SK-N-SH (cell line): ENCODE results near the gene ELMO1. TPM values are rescaled to one million over a fixed set of nuclear protein-coding genes. Genes with fewer than 3 reads are reported as not detected.

Source experiments
- CTCF ChIA-PET: fragments of 300-600, 350-600 bp; formaldehyde crosslinking; extraction: SDS; loops from one replicate; lab custom pipeline; 2021; lab: Yijun Ruan, JAX
- POLR2A ChIA-PET: fragments of 350-600 bp; sonication (Branson Sonifier 250); formaldehyde crosslinking; extraction: SDS; loops from one replicate; lab custom pipeline; 2020; ENCODE audit warnings: antibody characterized with exemption, inconsistent platforms; lab: Yijun Ruan, JAX
- DNase-seq: peaks from one replicate; pipeline ENCODE4 v3.0.0; 2012
- H2AFZ ChIP-seq: fragments of 200-600 bp; sonication (generic); 2 replicates; pipeline ENCODE4 v1.8.1; 2016; ENCODE audit warnings: antibody characterized with exemption, mild to moderate bottlenecking, low read depth
- H3F3A ChIP-seq: fragments of 200-600 bp; sonication (generic); replicated peaks from 2 replicates; pipeline ENCODE3; 2016; ENCODE audit warnings: antibody characterized with exemption, mild to moderate bottlenecking; ENCODE audit not compliant: insufficient read depth
- H3K27ac ChIP-seq, 2 experiments: fragments of 200-500 bp in 1 of 2; fragments of 200-600 bp in 1 of 2; sonication (Bioruptor generic) in 1 of 2; sonication (generic), shearing (Covaris generic) in 1 of 2; 2 replicates each; pipeline versions ENCODE4 v1.5.1 to v1.6.1; 2014 to 2016; ENCODE audit warnings: low read depth in 2 of 2, inconsistent platforms in 1 of 2, low read length in 1 of 2, mild to moderate bottlenecking in 1 of 2, mixed read lengths in 1 of 2
- H3K27me3 ChIP-seq: fragments of 200-600 bp; sonication (generic), shearing (Covaris generic); 2 replicates; pipeline ENCODE4 v1.6.1; 2016; ENCODE audit warnings: mixed run types; ENCODE audit not compliant: insufficient read depth
- H3K36me3 ChIP-seq, 2 experiments: fragments of 200-500 bp in 1 of 2; fragments of 200-600 bp in 1 of 2; sonication (Bioruptor generic) in 1 of 2; sonication (generic) in 1 of 2; replicated peaks in 1 of 2; 2 replicates each; pipeline versions ENCODE3 to v1.5.1; 2014 to 2016; ENCODE audit warnings: low read length in 1 of 2, mild to moderate bottlenecking in 1 of 2; ENCODE audit not compliant: insufficient read depth in 2 of 2, control insufficient read depth in 1 of 2
- H3K4me1 ChIP-seq, 2 experiments: fragments of 200-500 bp in 1 of 2; fragments of 200-600 bp in 1 of 2; sonication (Bioruptor generic) in 1 of 2; sonication (generic), shearing (Covaris generic) in 1 of 2; 2 replicates each; pipeline versions ENCODE4 v1.5.1 to v1.6.1; 2014 to 2016; ENCODE audit warnings: low read depth in 1 of 2, low read length in 1 of 2, mixed run types in 1 of 2; ENCODE audit not compliant: insufficient read depth in 2 of 2, control insufficient read depth in 1 of 2
- H3K4me2 ChIP-seq: fragments of 200-600 bp; sonication (generic), shearing (Covaris generic); 2 replicates; pipeline ENCODE4 v1.6.1; 2017; ENCODE audit warnings: mixed run types
- H3K4me3 ChIP-seq, 2 experiments: fragments of 200-500 bp in 1 of 2; fragments of 200-600 bp in 1 of 2; sonication (Bioruptor generic) in 1 of 2; sonication (generic), shearing (Covaris generic) in 1 of 2; 2 replicates each; pipeline versions ENCODE4 v1.5.1 to v1.8.1; 2014 to 2016; ENCODE audit warnings: low read depth in 2 of 2, inconsistent platforms in 1 of 2, low read length in 1 of 2, mild to moderate bottlenecking in 1 of 2, mixed read lengths in 1 of 2, moderate library complexity in 1 of 2
- H3K79me2 ChIP-seq: fragments of 200-600 bp; sonication (generic); 2 replicates; pipeline ENCODE4 v1.8.1; 2017; ENCODE audit warnings: mild to moderate bottlenecking; ENCODE audit not compliant: insufficient read depth
- H3K9ac ChIP-seq: fragments of 200-600 bp; sonication (generic); 2 replicates; pipeline ENCODE4 v1.6.1; 2017; ENCODE audit warnings: mixed run types
- H3K9me2 ChIP-seq: fragments of 200-600 bp; sonication (generic); 2 replicates; pipeline ENCODE4 v1.6.1; 2017; ENCODE audit warnings: mixed run types
- H3K9me3 ChIP-seq: fragments of 200-600 bp; sonication (generic); 2 replicates; pipeline ENCODE4 v1.6.1; 2017; ENCODE audit warnings: mixed run types, mild to moderate bottlenecking, moderate library complexity
- H4K20me1 ChIP-seq: fragments of 200-600 bp; sonication (generic); 2 replicates; pipeline ENCODE4 v1.6.1; 2017; ENCODE audit warnings: mild to moderate bottlenecking, mixed run types; ENCODE audit not compliant: insufficient read depth
- CTCF ChIP-seq: fragments of 200-600 bp; sonication (generic); IDR thresholded peaks from 2 replicates; pipeline ENCODE4 v1.6.1; 2017; ENCODE audit warnings: antibody characterized with exemption, mild to moderate bottlenecking, moderate library complexity
- FOSL2 ChIP-seq: IDR thresholded peaks from 2 replicates; pipeline ENCODE4 v1.4.0; 2012; ENCODE audit warnings: low read depth, mild to moderate bottlenecking, moderate library complexity, borderline replicate concordance
- FOXJ3 ChIP-seq: sonication (generic); formaldehyde crosslinking; IDR thresholded peaks from 2 replicates; pipeline ENCODE4 v1.5.1; 2020; ENCODE audit warnings: mild to moderate bottlenecking, missing genetic modification reagents
- FOXM1 ChIP-seq: IDR thresholded peaks from 2 replicates; pipeline ENCODE4 v1.4.0; 2012; ENCODE audit warnings: low read depth, mild to moderate bottlenecking
- IRF3 ChIP-seq: fragments of 150-350 bp; IDR thresholded peaks from 2 replicates; pipeline ENCODE4 v1.6.1; 2016; ENCODE audit warnings: mild to moderate bottlenecking, low read depth, low read length
- MAX ChIP-seq: IDR thresholded peaks from 2 replicates; pipeline ENCODE4 v1.4.0; 2012; ENCODE audit warnings: low read depth
- MEF2A ChIP-seq: IDR thresholded peaks from 2 replicates; pipeline ENCODE4 v1.4.0; 2012; ENCODE audit warnings: low read depth, borderline replicate concordance
- MXI1 ChIP-seq: IDR thresholded peaks from 2 replicates; pipeline ENCODE4 v1.6.1; 2012; ENCODE audit warnings: mild to moderate bottlenecking, low read depth, low read length, improper control_type of control experiment
- NRF1 ChIP-seq: IDR thresholded peaks from 2 replicates; pipeline ENCODE4 v1.6.1; 2012; ENCODE audit warnings: low read depth, mild to moderate bottlenecking, low read length
- RCOR1 ChIP-seq: fragments of 150-350 bp; IDR thresholded peaks from 2 replicates; pipeline ENCODE4 v1.6.1; 2017; ENCODE audit warnings: antibody characterized with exemption, low read length
- RFX5 ChIP-seq: IDR thresholded peaks from 2 replicates; pipeline ENCODE4 v1.6.1; 2012; ENCODE audit warnings: mild to moderate bottlenecking, improper control_type of control experiment, low read length
- SIN3A ChIP-seq: IDR thresholded peaks from 2 replicates; pipeline ENCODE4 v1.6.1; 2012; ENCODE audit warnings: low read depth, mild to moderate bottlenecking, low read length, moderate library complexity, borderline replicate concordance
- TAF1 ChIP-seq: IDR thresholded peaks from 2 replicates; pipeline ENCODE4 v1.6.1; 2012; ENCODE audit warnings: low read depth, mild to moderate bottlenecking, low read length, moderate library complexity, borderline replicate concordance
- TCF12 ChIP-seq: IDR thresholded peaks from 2 replicates; pipeline ENCODE4 v1.4.0; 2012
- WGBS: methylation state at CpG from one replicate; pipeline ENCODE4 v1.1.6; 2017; ENCODE audit warnings: low lambda C conversion rate; 5-methylcytosine and 5-hydroxymethylcytosine counted together
- polyA plus RNA-seq, 3 experiments: library from polyadenylated mRNA; depleted of rRNA; stranded (reverse); fragments of >200 nt; gene quantifications; 2 replicates each; pipeline ENCODE4 v1.2.3, GENCODE V29; 2012

The ELMO1 gene
- polyA plus RNA-seq, 1 of the 3 experiments (the other 2 are of a cell fraction): 0.64 TPM

- no peak for DNase-seq
- Histone ChIP-seq H3K79me2 (no peaks in the 10 kb centered on the region), H4K20me1 (no peaks in the 10 kb centered on the region), H2AFZ (no peak overlapping the region), H3K9me2 (no peaks in the 10 kb centered on the region), H3K27me3 (no peaks in the 10 kb centered on the region), H3K27ac (no peak overlapping the region), H3K4me2 (no peak overlapping the region), H3K4me3 (no peak overlapping the region), H3F3A (no peaks in the 10 kb centered on the region), H3K4me1 (peaks cover 0 to 5% of the 10 kb centered on the region in 2 experiments; a peak in 1 of 4 replicates), H3K36me3 (no peaks in the 10 kb centered on the region), H3K9ac (no peak overlapping the region), H3K9me3 (no peaks in the 10 kb centered on the region)
- ChIA-PET CTCF (interaction anchor here (2.0 kb wide), 1 partner anchor 71 kb away, joined by 7 read pairs; no protein-coding TSS in a partner anchor), POLR2A (no interaction called here)
- TF ChIP-seq FOSL2: no peak
- TF ChIP-seq CTCF: no peak
- no peak for TF ChIP-seq RCOR1
- no peak for TF ChIP-seq MAX
- no peak for TF ChIP-seq SIN3A
- TF ChIP-seq NRF1: no peak
- TF ChIP-seq MXI1: no peak
- no peak for TF ChIP-seq MEF2A
- TF ChIP-seq TCF12: no peak
- TF ChIP-seq RFX5: no peak
- no peak for TF ChIP-seq FOXJ3 (CRISPR knock-in tag)
- WGBS: 19% methylated on average over 1 of the region's 1 CpG
These were observed 337.2 kb downstream of the ELMO1 start for GRCh38 chr7:37111459-37111858.

GRCh38 chr7:37110660-37111424, 337.8 kb downstream of the ELMO1 start:
- Histone ChIP-seq H3K4me1 (peaks cover 0 to 5% of the 10 kb centered on the region in 2 experiments; a peak in 1 of 4 replicates), H2AFZ (no peak overlapping the region), H3K9me3 (no peaks in the 10 kb centered on the region), H3K27ac (no peak overlapping the region), H4K20me1 (no peaks in the 10 kb centered on the region), H3K9me2 (no peaks in the 10 kb centered on the region), H3K79me2 (no peaks in the 10 kb centered on the region), H3K27me3 (no peaks in the 10 kb centered on the region), H3K9ac (no peak overlapping the region), H3K4me3 (no peak overlapping the region), H3F3A (no peaks in the 10 kb centered on the region), H3K36me3 (no peaks in the 10 kb centered on the region), H3K4me2 (no peak overlapping the region)
- ChIA-PET CTCF (interaction anchor here (0.7 to 2.0 kb wide), 2 partner anchors 71 to 108 kb away, joined by 3 to 7 read pairs; no protein-coding TSS in a partner anchor), POLR2A (no interaction called here)
- WGBS: 33% methylated on average over 5 of the region's 5 CpGs
- DNase-seq: no peak
- TF ChIP-seq RFX5: no peak
- no peak for TF ChIP-seq IRF3
- no peak for TF ChIP-seq FOXM1
- TF ChIP-seq RCOR1: no peak
- no peak for TF ChIP-seq TAF1
